ENCODE results near the gene WASF2.

The WASF2 gene

GRCh38 chr1:27360159-27361043 lies 129.6 kb downstream of the WASF2 start:
- Histone ChIP-seq H3K27me3 (ENCODE audit: control insufficient read depth in 1 of 2, insufficient read depth in 2 of 2, low read length in 2 of 2) (no peaks in the 10 kb centered on the region), H3K36me3 (ENCODE audit: control insufficient read depth in 1 of 2, insufficient read depth in 2 of 2, low read length in 2 of 2) (peaks cover 0 to 22% of the 10 kb centered on the region in 2 donors), H3K27ac (ENCODE audit: low read depth, low read length) (no peak overlapping the region), H3K4me3 (ENCODE audit: low read depth in 1 of 2, low read length in 2 of 2) (peak overlapping the region; percentile 51 to 54), H3K9ac (ENCODE audit: low read depth in 1 of 2, low read length in 2 of 2) (peak overlapping the region in 1 of 2 donors; percentile 43), H3K4me1 (ENCODE audit: control insufficient read depth in 1 of 2, insufficient read depth in 2 of 2, low read length in 2 of 2) (peaks cover 23 to 27% of the 10 kb centered on the region in 2 donors), H3K9me3 (ENCODE audit: control insufficient read depth in 1 of 2, low read length in 2 of 2) (no peaks in the 10 kb centered on the region)

- H3K36me3 ChIP-seq (ENCODE audit: control insufficient read depth in 1 of 2, insufficient read depth in 2 of 2, low read length in 2 of 2): peaks cover 0 to 22% of the 10 kb centered on the region in 2 donors
- peak overlapping the region in 1 of 2 donors; percentile 43 for H3K9ac ChIP-seq (ENCODE audit: low read depth in 1 of 2, low read length in 2 of 2)
- no peaks in the 10 kb centered on the region for H3K9me3 ChIP-seq (ENCODE audit: control insufficient read depth in 1 of 2, low read length in 2 of 2)
- no peak overlapping the region for H3K27ac ChIP-seq (ENCODE audit: low read depth, low read length)
- H3K4me1 ChIP-seq (ENCODE audit: control insufficient read depth in 1 of 2, insufficient read depth in 2 of 2, low read length in 2 of 2): peaks cover 18 to 22% of the 10 kb centered on the region in 2 donors
- H3K27me3 ChIP-seq (ENCODE audit: control insufficient read depth in 1 of 2, insufficient read depth in 2 of 2, low read length in 2 of 2): no peaks in the 10 kb centered on the region
- H3K4me3 ChIP-seq (ENCODE audit: low read depth in 1 of 2, low read length in 2 of 2): peak overlapping the region; percentile 51 to 54
These were observed 130.2 kb downstream of the WASF2 start for GRCh38 chr1:27359822-27360158.

DNA sequence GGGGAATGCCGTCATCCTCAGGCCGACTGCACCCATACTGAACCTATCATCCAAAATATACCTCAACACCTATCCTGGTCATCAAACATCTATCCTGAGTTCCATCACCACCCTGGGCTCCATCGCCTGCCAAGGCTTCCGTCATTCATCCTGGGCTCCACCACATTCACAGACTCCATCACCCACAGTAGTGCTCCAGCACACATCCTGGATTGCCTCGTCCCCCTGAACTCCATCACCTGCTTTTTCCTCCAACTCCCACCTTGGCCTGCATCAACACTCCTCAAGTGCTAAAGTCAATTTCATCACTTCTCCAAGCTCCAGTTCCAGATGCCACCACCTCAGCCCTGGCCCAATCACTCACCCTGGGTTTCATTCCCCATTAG lies 131.0 kb downstream of the WASF2 start:
- H3K9me3 ChIP-seq (ENCODE audit: control insufficient read depth in 1 of 2, low read length in 2 of 2): no peaks in the 10 kb centered on the region
- H3K27ac ChIP-seq (ENCODE audit: low read depth, low read length): no peak overlapping the region
- H3K4me1 ChIP-seq (ENCODE audit: control insufficient read depth in 1 of 2, insufficient read depth in 2 of 2, low read length in 2 of 2): peaks cover 15 to 17% of the 10 kb centered on the region in 2 donors
- no peak overlapping the region for H3K9ac ChIP-seq (ENCODE audit: low read depth in 1 of 2, low read length in 2 of 2)
- no peak overlapping the region for H3K4me3 ChIP-seq (ENCODE audit: low read depth in 1 of 2, low read length in 2 of 2)
- no peaks in the 10 kb centered on the region for H3K27me3 ChIP-seq (ENCODE audit: control insufficient read depth in 1 of 2, insufficient read depth in 2 of 2, low read length in 2 of 2)
- H3K36me3 ChIP-seq (ENCODE audit: control insufficient read depth in 1 of 2, insufficient read depth in 2 of 2, low read length in 2 of 2): peaks cover 0 to 22% of the 10 kb centered on the region in 2 donors

DNA sequence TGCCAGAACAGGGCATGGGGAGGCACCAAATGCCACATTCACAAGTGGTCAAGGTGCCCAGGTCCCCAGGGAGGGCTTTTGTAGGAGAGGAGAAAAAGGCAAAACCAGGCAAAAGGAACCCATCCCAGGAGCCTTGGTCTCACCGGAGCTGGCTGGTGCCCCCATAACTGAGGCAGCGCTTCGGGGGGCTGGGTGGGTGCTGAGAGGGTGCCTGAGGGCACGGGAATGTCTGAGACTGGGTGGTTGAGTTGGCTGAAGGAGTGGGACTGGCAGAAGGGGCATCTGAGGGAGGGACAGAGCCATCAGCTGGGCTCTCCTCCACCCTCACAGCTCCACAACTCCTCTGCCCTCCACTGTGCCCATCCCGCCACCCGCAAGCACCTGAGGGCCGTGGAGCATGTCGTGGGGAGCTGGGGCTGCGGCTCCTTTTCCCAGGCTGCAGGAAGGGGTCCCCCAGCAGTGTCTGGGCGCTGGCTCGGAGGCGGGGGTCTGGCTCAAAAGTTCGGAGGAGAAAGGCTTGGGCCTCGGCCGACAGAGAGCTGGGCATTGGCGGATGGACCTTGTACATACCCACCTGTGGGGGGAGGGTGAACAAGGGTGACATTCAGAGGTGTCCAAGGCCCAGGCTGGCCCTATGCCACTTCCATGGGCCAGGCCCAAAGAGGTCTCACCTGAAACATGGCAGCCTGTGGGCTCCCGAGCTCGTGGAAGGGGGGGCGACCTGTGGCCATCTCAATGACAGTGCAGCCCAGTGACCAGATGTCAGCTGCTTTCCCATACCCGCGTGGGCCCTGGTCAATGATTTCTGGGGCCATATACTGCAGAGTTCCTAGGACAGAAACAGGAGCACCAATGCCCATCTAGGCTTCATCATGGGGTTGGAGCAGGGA lies 131.7 kb downstream of the WASF2 start:
- H3K4me3 ChIP-seq (ENCODE audit: low read depth in 1 of 2, low read length in 2 of 2): no peak overlapping the region
- H3K4me1 ChIP-seq (ENCODE audit: control insufficient read depth in 1 of 2, insufficient read depth in 2 of 2, low read length in 2 of 2): peaks cover 15 to 17% of the 10 kb centered on the region in 2 donors
- H3K36me3 ChIP-seq (ENCODE audit: control insufficient read depth in 1 of 2, insufficient read depth in 2 of 2, low read length in 2 of 2): peaks cover 0 to 20% of the 10 kb centered on the region in 2 donors
- no peak overlapping the region for H3K27ac ChIP-seq (ENCODE audit: low read depth, low read length)
- no peak overlapping the region for H3K9ac ChIP-seq (ENCODE audit: low read depth in 1 of 2, low read length in 2 of 2)
- H3K9me3 ChIP-seq (ENCODE audit: control insufficient read depth in 1 of 2, low read length in 2 of 2): no peaks in the 10 kb centered on the region
- no peaks in the 10 kb centered on the region for H3K27me3 ChIP-seq (ENCODE audit: control insufficient read depth in 1 of 2, insufficient read depth in 2 of 2, low read length in 2 of 2)

- H3K27me3 ChIP-seq (ENCODE audit: control insufficient read depth in 1 of 2, insufficient read depth in 2 of 2, low read length in 2 of 2): no peaks in the 10 kb centered on the region
- H3K36me3 ChIP-seq (ENCODE audit: control insufficient read depth in 1 of 2, insufficient read depth in 2 of 2, low read length in 2 of 2): peaks cover 0 to 20% of the 10 kb centered on the region in 2 donors
- H3K9ac ChIP-seq (ENCODE audit: low read depth in 1 of 2, low read length in 2 of 2): peak overlapping the region in 1 of 2 donors; percentile 60
- H3K27ac ChIP-seq (ENCODE audit: low read depth, low read length): no peak overlapping the region
- H3K4me3 ChIP-seq (ENCODE audit: low read depth in 1 of 2, low read length in 2 of 2): peak overlapping the region; percentile 66 to 67
- peaks cover 15 to 17% of the 10 kb centered on the region in 2 donors for H3K4me1 ChIP-seq (ENCODE audit: control insufficient read depth in 1 of 2, insufficient read depth in 2 of 2, low read length in 2 of 2)
- no peaks in the 10 kb centered on the region for H3K9me3 ChIP-seq (ENCODE audit: control insufficient read depth in 1 of 2, low read length in 2 of 2)
These were observed 132.5 kb downstream of the WASF2 start for GRCh38 chr1:27357281-27358037.

- Histone ChIP-seq H3K4me1 (ENCODE audit: control insufficient read depth in 1 of 2, insufficient read depth in 2 of 2, low read length in 2 of 2) (peaks cover 15 to 17% of the 10 kb centered on the region in 2 donors), H3K9me3 (ENCODE audit: control insufficient read depth in 1 of 2, low read length in 2 of 2) (no peaks in the 10 kb centered on the region), H3K9ac (ENCODE audit: low read depth in 1 of 2, low read length in 2 of 2) (peak overlapping the region in 1 of 2 donors; percentile 60), H3K36me3 (ENCODE audit: control insufficient read depth in 1 of 2, insufficient read depth in 2 of 2, low read length in 2 of 2) (peaks cover 0 to 15% of the 10 kb centered on the region in 2 donors), H3K4me3 (ENCODE audit: low read depth in 1 of 2, low read length in 2 of 2) (peak overlapping the region; percentile 66 to 67), H3K27ac (ENCODE audit: low read depth, low read length) (no peak overlapping the region), H3K27me3 (ENCODE audit: control insufficient read depth in 1 of 2, insufficient read depth in 2 of 2, low read length in 2 of 2) (no peaks in the 10 kb centered on the region)
These were observed 133.2 kb downstream of the WASF2 start for GRCh38 chr1:27356619-27357280.

GRCh38 chr1:27356277-27356618 lies 133.7 kb downstream of the WASF2 start:
- H3K9ac ChIP-seq (ENCODE audit: low read depth in 1 of 2, low read length in 2 of 2): no peak overlapping the region
- no peaks in the 10 kb centered on the region for H3K9me3 ChIP-seq (ENCODE audit: control insufficient read depth in 1 of 2, low read length in 2 of 2)
- H3K36me3 ChIP-seq (ENCODE audit: control insufficient read depth in 1 of 2, insufficient read depth in 2 of 2, low read length in 2 of 2): peaks cover 0 to 13% of the 10 kb centered on the region in 2 donors
- peaks cover 15 to 22% of the 10 kb centered on the region in 2 donors for H3K4me1 ChIP-seq (ENCODE audit: control insufficient read depth in 1 of 2, insufficient read depth in 2 of 2, low read length in 2 of 2)
- H3K27me3 ChIP-seq (ENCODE audit: control insufficient read depth in 1 of 2, insufficient read depth in 2 of 2, low read length in 2 of 2): no peaks in the 10 kb centered on the region
- H3K27ac ChIP-seq (ENCODE audit: low read depth, low read length): no peak overlapping the region
- H3K4me3 ChIP-seq (ENCODE audit: low read depth in 1 of 2, low read length in 2 of 2): peak overlapping the region in 1 of 2 donors; percentile 16

GRCh38 chr1:27355683-27356082 lies 134.3 kb downstream of the WASF2 start:
- Histone ChIP-seq H3K27me3 (ENCODE audit: control insufficient read depth in 1 of 2, insufficient read depth in 2 of 2, low read length in 2 of 2) (no peaks in the 10 kb centered on the region), H3K27ac (ENCODE audit: low read depth, low read length) (no peak overlapping the region), H3K9ac (ENCODE audit: low read depth in 1 of 2, low read length in 2 of 2) (no peak overlapping the region), H3K36me3 (ENCODE audit: control insufficient read depth in 1 of 2, insufficient read depth in 2 of 2, low read length in 2 of 2) (peaks cover 0 to 11% of the 10 kb centered on the region in 2 donors), H3K4me3 (ENCODE audit: low read depth in 1 of 2, low read length in 2 of 2) (no peak overlapping the region), H3K9me3 (ENCODE audit: control insufficient read depth in 1 of 2, low read length in 2 of 2) (no peaks in the 10 kb centered on the region), H3K4me1 (ENCODE audit: control insufficient read depth in 1 of 2, insufficient read depth in 2 of 2, low read length in 2 of 2) (peaks cover 19 to 27% of the 10 kb centered on the region in 2 donors)
